Measurements from ENCODE around the gene LDB2. TPM values are rescaled to one million over a fixed set of nuclear protein-coding genes. Genes with fewer than 3 reads are reported as not detected.

Gene LDB2
- total and polyA plus RNA-seq, 2 experiments from 2014 or later = 48.6 to 80.1 TPM

GRCh38 chr4:16659079-16659478 is 239.4 kb downstream of the LDB2 start:
- peaks cover 20% of the 10 kb centered on the region for H3K4me1 Mint-ChIP-seq
- H3K9me3 Mint-ChIP-seq = peaks cover 5% of the 10 kb centered on the region; the same call in 2 of the 3 replicates
- H3K27ac Mint-ChIP-seq = no peak overlapping the region
- Histone ChIP-seq H3F3A (replicated peaks; ENCODE audit: low read depth) (no peaks in the 10 kb centered on the region), H3K4me2 (no peak overlapping the region), H3K36me3 (ENCODE audit: insufficient read depth) (0 out of 2 replicates have a peak, but pooled peaks cover 1% of the 10 kb centered on the region), H3K27me3 (ENCODE audit: insufficient read depth) (no peaks in the 10 kb centered on the region), H3K4me3 (no peak overlapping the region), H3K4me1 (ENCODE audit: insufficient read depth) (peaks cover 4% of the 10 kb centered on the region; the same call in 1 of the 2 replicates), H2AFZ (no peak overlapping the region), H3K27ac (ENCODE audit: low read depth) (no peak overlapping the region), H3K79me2 (replicated peaks; ENCODE audit: insufficient read depth) (no peaks in the 10 kb centered on the region), H4K20me1 (replicated peaks; ENCODE audit: insufficient read depth) (no peaks in the 10 kb centered on the region), H3K9me2 (ENCODE audit: insufficient read depth) (no peaks in the 10 kb centered on the region; the same call in 1 of the 2 replicates)
- no peak overlapping the region for H3K4me3 Mint-ChIP-seq
- no peaks in the 10 kb centered on the region for H3K27me3 Mint-ChIP-seq (ENCODE audit: insufficient read depth, low read depth, poor library complexity)
- TF ChIP-seq CREB1 (CRISPR knock-in tag; IDR thresholded peaks at IDR 0.05; ENCODE audit: low read depth) (no peak), EZH2phosphoT487 (IDR thresholded peaks at IDR 0.05; ENCODE audit: unreplicated experiment) (no peak), ZNF331 (CRISPR knock-in tag; IDR thresholded peaks at IDR 0.05; ENCODE audit: low read depth) (no peak), NANOG (IDR thresholded peaks at IDR 0.05; ENCODE audit: borderline replicate concordance) (no peak), REST (IDR thresholded peaks at IDR 0.05; ENCODE audit: unreplicated experiment) (no peak), CTCF (conservative IDR thresholded peaks at IDR 0.05; ENCODE audit: low read depth in 2 of 2) (no peak), ETS1 (IDR thresholded peaks at IDR 0.05) (no peak), EZH2 (IDR thresholded peaks at IDR 0.05; ENCODE audit: low read depth, unreplicated experiment) (no peak), POLR2AphosphoS5 (IDR thresholded peaks at IDR 0.05; ENCODE audit: low read depth) (no peak), ZNF462 (CRISPR knock-in tag; IDR thresholded peaks at IDR 0.05) (no peak), JUNB (IDR thresholded peaks at IDR 0.05; ENCODE audit: unreplicated experiment) (no peak), ZNF114 (CRISPR knock-in tag; IDR thresholded peaks at IDR 0.05) (no peak), STAT1 (IDR thresholded peaks at IDR 0.05; ENCODE audit: unreplicated experiment) (no peak)
- H3K36me3 Mint-ChIP-seq (ENCODE audit: low read depth) = peaks cover 27% of the 10 kb centered on the region
- ATAC-seq (no peak), DNase-seq (ENCODE audit: low spot score) (no peak)
